GM21529 (cell line): ENCODE measurements around the gene VSTM4.
A peak's percentile ranks its signal among the peaks of the same experiment; 100 is the strongest.

Experiments used
- ATAC-seq: cut with Tn5 transposase; IDR thresholded peaks from one replicate; pipeline ENCODE4 v1.9.1; 2021; ENCODE audit not compliant: unreplicated experiment

Gene VSTM4

GRCh38 chr10:49143249-49143648 is 27.9 kb upstream of the VSTM4 start:
- no peak for ATAC-seq

GRCh38 chr10:49141541-49142332 is 26.4 kb upstream of the VSTM4 start:
- peak; percentile 61 for ATAC-seq

- no peak for ATAC-seq
Observed at GRCh38 chr10:49140304-49141177, 25.2 kb upstream of the VSTM4 start.

GRCh38 chr10:49139846-49140195 is 24.5 kb upstream of the VSTM4 start:
- ATAC-seq = no peak

- ATAC-seq = no peak
Observed at GRCh38 chr10:49139028-49139845, 23.9 kb upstream of the VSTM4 start.

GRCh38 chr10:49138361-49138891 is 23.1 kb upstream of the VSTM4 start:
- ATAC-seq = no peak

- ATAC-seq = no peak
Observed at GRCh38 chr10:49136525-49136924, 21.2 kb upstream of the VSTM4 start.

- peak; percentile 49 for ATAC-seq
Observed at GRCh38 chr10:49135575-49136313, 20.4 kb upstream of the VSTM4 start.

- ATAC-seq = no peak
Observed at GRCh38 chr10:49134327-49134726, 19.0 kb upstream of the VSTM4 start.

GRCh38 chr10:49133706-49134248 is 18.5 kb upstream of the VSTM4 start, which contains the start of gene FAM170B:
FAM170B (minus strand) TSS chr10:49134021; CDS start chr10:49133918, 103 bp downstream.
- no peak for ATAC-seq

- no peak for ATAC-seq
Observed at GRCh38 chr10:49132362-49132737, 17.0 kb upstream of the VSTM4 start.

GRCh38 chr10:49131507-49132361 is 16.4 kb upstream of the VSTM4 start:
- no peak for ATAC-seq

GRCh38 chr10:49129376-49129775 is 14.1 kb upstream of the VSTM4 start:
- ATAC-seq = no peak

- no peak for ATAC-seq
Observed at GRCh38 chr10:49128854-49129253, 13.5 kb upstream of the VSTM4 start.

- ATAC-seq = no peak
Observed at GRCh38 chr10:49123981-49124950, 8.9 kb upstream of the VSTM4 start.

GRCh38 chr10:49120911-49121310 is 5.6 kb upstream of the VSTM4 start:
- ATAC-seq = no peak

GRCh38 chr10:49119746-49120145 is 4.4 kb upstream of the VSTM4 start:
- no peak for ATAC-seq
